Measurements from ENCODE around the gene FIZ1. TPM values are rescaled to one million over a fixed set of nuclear protein-coding genes. Genes with fewer than 3 reads are reported as not detected.
A peak's percentile ranks its signal among the peaks of the same experiment; 100 is the strongest.

FIZ1 gene
- total RNA-seq, 1 donor from 2014 or later = 31.8 TPM

- TF ChIP-seq CTCF (conservative IDR thresholded peaks at IDR 0.05) = no peak
- peaks cover 3% of the 10 kb centered on the region for H3K9me3 Mint-ChIP-seq
- H3K27ac Mint-ChIP-seq (ENCODE audit: unreplicated experiment) = no peak overlapping the region
- H3K36me3 Mint-ChIP-seq (ENCODE audit: low read depth) = peaks cover 13% of the 10 kb centered on the region
- H3K4me3 Mint-ChIP-seq = no peak overlapping the region
- DNase-seq (ENCODE audit: low read depth, low spot score) = no peak
- H3K4me1 Mint-ChIP-seq = peaks cover 22% of the 10 kb centered on the region
- peaks cover 5% of the 10 kb centered on the region for H3K27me3 Mint-ChIP-seq (ENCODE audit: low read depth)
These were observed 23.1 kb upstream of the FIZ1 start for GRCh38 chr19:55622242-55622969.

- no peak overlapping the region for H3K27ac Mint-ChIP-seq (ENCODE audit: unreplicated experiment)
- no peak overlapping the region for H3K4me3 Mint-ChIP-seq
- H3K4me1 Mint-ChIP-seq = peaks cover 24% of the 10 kb centered on the region
- no peak for TF ChIP-seq CTCF (conservative IDR thresholded peaks at IDR 0.05)
- peaks cover 3% of the 10 kb centered on the region for H3K9me3 Mint-ChIP-seq
- DNase-seq (ENCODE audit: low read depth, low spot score) = no peak
- H3K27me3 Mint-ChIP-seq (ENCODE audit: low read depth) = peaks cover 5% of the 10 kb centered on the region
- peaks cover 16% of the 10 kb centered on the region for H3K36me3 Mint-ChIP-seq (ENCODE audit: low read depth)
These were observed 22.4 kb upstream of the FIZ1 start for GRCh38 chr19:55621673-55622231.

- H3K27me3 Mint-ChIP-seq (ENCODE audit: low read depth) = peaks cover 5% of the 10 kb centered on the region
- no peak for DNase-seq (ENCODE audit: low read depth, low spot score)
- peaks cover 3% of the 10 kb centered on the region for H3K9me3 Mint-ChIP-seq
- TF ChIP-seq CTCF (conservative IDR thresholded peaks at IDR 0.05) = no peak
- H3K36me3 Mint-ChIP-seq (ENCODE audit: low read depth) = peaks cover 18% of the 10 kb centered on the region
- peaks cover 24% of the 10 kb centered on the region for H3K4me1 Mint-ChIP-seq
- no peak overlapping the region for H3K4me3 Mint-ChIP-seq
- no peak overlapping the region for H3K27ac Mint-ChIP-seq (ENCODE audit: unreplicated experiment)
These were observed 21.9 kb upstream of the FIZ1 start for GRCh38 chr19:55621205-55621672.

- no peak for DNase-seq (ENCODE audit: low read depth, low spot score)
- Mint-ChIP-seq H3K9me3 (peaks cover 3% of the 10 kb centered on the region), H3K27me3 (ENCODE audit: low read depth) (peaks cover 5% of the 10 kb centered on the region), H3K4me1 (peaks cover 24% of the 10 kb centered on the region), H3K36me3 (ENCODE audit: low read depth) (peaks cover 18% of the 10 kb centered on the region), H3K27ac (ENCODE audit: unreplicated experiment) (no peak overlapping the region), H3K4me3 (peak overlapping the region; percentile 39)
- TF ChIP-seq CTCF (conservative IDR thresholded peaks at IDR 0.05) = no peak
These were observed 21.3 kb upstream of the FIZ1 start for GRCh38 chr19:55620410-55621204.

- H3K36me3 Mint-ChIP-seq (ENCODE audit: low read depth) = peaks cover 18% of the 10 kb centered on the region
- H3K27ac Mint-ChIP-seq (ENCODE audit: unreplicated experiment) = no peak overlapping the region
- DNase-seq (ENCODE audit: low read depth, low spot score) = no peak
- H3K4me1 Mint-ChIP-seq = peaks cover 16% of the 10 kb centered on the region
- TF ChIP-seq CTCF (conservative IDR thresholded peaks at IDR 0.05) = no peak
- peaks cover 5% of the 10 kb centered on the region for H3K27me3 Mint-ChIP-seq (ENCODE audit: low read depth)
- H3K4me3 Mint-ChIP-seq = peak overlapping the region; percentile 13
- H3K9me3 Mint-ChIP-seq = peaks cover 3% of the 10 kb centered on the region
These were observed 20.0 kb upstream of the FIZ1 start for GRCh38 chr19:55619286-55619685.

Data from neural crest cell (in vitro differentiated cells).